Measurements from ENCODE around the gene ARRDC1.

- TF ChIP-seq CTCF (IDR thresholded peaks at IDR 0.05) (no peak), POLR2A (IDR thresholded peaks at IDR 0.05) (no peak), POLR2AphosphoS5 (IDR thresholded peaks at IDR 0.05) (no peak), EP300 (IDR thresholded peaks at IDR 0.05) (no peak)
Measured at GRCh38 chr9:137630679-137631078, 25.2 kb downstream of the ARRDC1 start.
